Liver (tissue), 9 donors: ENCODE measurements around the gene SPECC1. TPM values are rescaled to one million over a fixed set of nuclear protein-coding genes. Genes with fewer than 3 reads are reported as not detected.

Experiments used
- DNase-seq: peaks from one replicate; pipeline ENCODE4 v3.0.0-alpha.2; 2017; ENCODE audit warnings: low spot score
- H3K27ac ChIP-seq, 2 donors: one replicate each; pipeline ENCODE4 v1.7.0; 2013; ENCODE audit warnings: inconsistent platforms in 2 of 2, low read length in 2 of 2, control low read depth in 1 of 2, low read depth in 1 of 2, mild to moderate bottlenecking in 1 of 2
- H3K27me3 ChIP-seq, 4 donors: one replicate each; pipeline versions ENCODE4 v1.6.1 to v1.7.0; 2013; ENCODE audit warnings: low read length in 3 of 4, inconsistent platforms in 1 of 4, mild to moderate bottlenecking in 1 of 4, moderate library complexity in 1 of 4; ENCODE audit not compliant: control insufficient read depth in 4 of 4, insufficient read depth in 4 of 4
- H3K36me3 ChIP-seq, 4 donors: one replicate each; pipeline versions ENCODE4 v1.6.1 to v1.7.0; 2013; ENCODE audit warnings: low read length in 3 of 4, mild to moderate bottlenecking in 3 of 4, low read depth in 1 of 4, moderate library complexity in 1 of 4; ENCODE audit not compliant: control insufficient read depth in 4 of 4, insufficient read depth in 3 of 4
- H3K4me1 ChIP-seq, 4 donors: one replicate each; pipeline versions ENCODE4 v1.6.1 to v1.7.0; 2013; ENCODE audit warnings: low read length in 3 of 4, mild to moderate bottlenecking in 3 of 4, moderate library complexity in 1 of 4; ENCODE audit not compliant: control insufficient read depth in 4 of 4, insufficient read depth in 4 of 4
- H3K4me3 ChIP-seq, 3 donors: one replicate each; pipeline versions ENCODE4 v1.6.1 to v1.7.0; 2013; ENCODE audit warnings: low read length in 3 of 3, control low read depth in 1 of 3, low read depth in 1 of 3, mild to moderate bottlenecking in 1 of 3
- H3K9ac ChIP-seq, 2 donors: one replicate each; pipeline ENCODE4 v1.7.0; 2013; ENCODE audit warnings: low read length in 2 of 2, mild to moderate bottlenecking in 2 of 2, moderate library complexity in 2 of 2, control low read depth in 1 of 2, low read depth in 1 of 2
- H3K9me3 ChIP-seq, 4 donors: one replicate each; pipeline versions ENCODE4 v1.6.1 to v1.7.0; 2013; ENCODE audit warnings: low read length in 3 of 4; ENCODE audit not compliant: control insufficient read depth in 4 of 4
- ATF3 ChIP-seq: IDR thresholded peaks from 2 replicates; pipeline ENCODE4 v1.6.1; 2016; ENCODE audit warnings: antibody characterized with exemption
- CTCF ChIP-seq: fragments of 150-350 bp; IDR thresholded peaks from 2 replicates; pipeline ENCODE4 v1.5.1; 2017; ENCODE audit warnings: improper control_type of control experiment, low read depth, low read length; ENCODE audit not compliant: missing input control
- EGR1 ChIP-seq, 2 donors: IDR thresholded peaks; 2 replicates each; pipeline ENCODE4 v1.6.1; 2016 to 2018; ENCODE audit warnings: antibody characterized with exemption in 2 of 2, low read depth in 2 of 2
- FOXA1 ChIP-seq: IDR thresholded peaks from 2 replicates; pipeline ENCODE4 v1.6.1; 2016; ENCODE audit warnings: antibody characterized with exemption
- GABPA ChIP-seq, 2 donors: IDR thresholded peaks in 1 of 2; conservative IDR thresholded peaks in 1 of 2; 2 replicates each; pipeline ENCODE4 v1.6.1; 2016; ENCODE audit warnings: antibody characterized with exemption in 2 of 2, mild to moderate bottlenecking in 1 of 2, moderate library complexity in 1 of 2
- HNF4A ChIP-seq, 2 donors: conservative IDR thresholded peaks; 2 replicates each; pipeline ENCODE4 v1.6.1; 2016; ENCODE audit warnings: antibody characterized with exemption in 2 of 2, mild to moderate bottlenecking in 2 of 2
- HNF4G ChIP-seq: IDR thresholded peaks from 2 replicates; pipeline ENCODE4 v1.6.1; 2016; ENCODE audit warnings: antibody characterized with exemption
- JUND ChIP-seq, 2 donors: IDR thresholded peaks; 2 replicates each; pipeline ENCODE4 v1.6.1; 2016; ENCODE audit warnings: antibody characterized with exemption in 2 of 2
- MAX ChIP-seq: IDR thresholded peaks from 2 replicates; pipeline ENCODE4 v1.6.1; 2016; ENCODE audit warnings: antibody characterized with exemption
- NR2F2 ChIP-seq: IDR thresholded peaks from 2 replicates; pipeline ENCODE4 v1.6.1; 2016; ENCODE audit warnings: antibody characterized with exemption
- RAD21 ChIP-seq, 2 donors: IDR thresholded peaks; 2 replicates each; pipeline ENCODE4 v1.6.1; 2016; ENCODE audit warnings: antibody characterized with exemption in 2 of 2, mild to moderate bottlenecking in 2 of 2
- REST ChIP-seq: IDR thresholded peaks from 2 replicates; pipeline ENCODE4 v1.6.1; 2016; ENCODE audit warnings: antibody characterized with exemption, mild to moderate bottlenecking
- SP1 ChIP-seq: IDR thresholded peaks from 2 replicates; pipeline ENCODE4 v1.6.1; 2018; ENCODE audit warnings: antibody characterized with exemption, mild to moderate bottlenecking
- TAF1 ChIP-seq: conservative IDR thresholded peaks from 2 replicates; pipeline ENCODE4 v1.6.1; 2016; ENCODE audit warnings: antibody characterized with exemption, mild to moderate bottlenecking
- YY1 ChIP-seq: IDR thresholded peaks from 2 replicates; pipeline ENCODE4 v1.6.1; 2016; ENCODE audit warnings: antibody characterized with exemption, mild to moderate bottlenecking
- ZBTB33 ChIP-seq: IDR thresholded peaks from 2 replicates; pipeline ENCODE4 v1.6.1; 2016; ENCODE audit warnings: antibody characterized with exemption
- WGBS: extraction: QIAGEN DNeasy Blood & Tissue Kit; methylation state at CpG from one replicate; pipeline ENCODE4 v1.1.7; 2013; 5-methylcytosine and 5-hydroxymethylcytosine counted together
- polyA plus RNA-seq, 2 donors: library from polyadenylated mRNA; stranded (reverse) in 1 of 2; unstranded in 1 of 2; fragments of 200-250 nt in 1 of 2; fragments of >200 nt in 1 of 2; fragmentation: Nextera tagmentation in 1 of 2; extraction: Ambion mirVana in 1 of 2; gene quantifications; one replicate each; pipeline versions ENCODE4 v1.2.1 to v1.2.3, GENCODE V29; 2013 to 2015
- total RNA-seq, 2 donors: library from RNA; depleted of rRNA; stranded (reverse); fragments of >200 nt; gene quantifications; one replicate each; pipeline ENCODE4 v1.2.3, GENCODE V29; 2014
- donor health status: healthy.
- donor health status: healthy.
- donor health status: healthy.
- donor health status: healthy.
- donor health status: healthy.

The SPECC1 gene
- total and polyA plus RNA-seq, 4 donors: 0.36 to 70.3 (median 1.8) TPM

- WGBS: 80% methylated on average over 1 of the region's 1 CpG
- Histone ChIP-seq H3K27ac (no peak overlapping the region), H3K4me1 (no peaks in the 10 kb centered on the region), H3K4me3 (no peak overlapping the region), H3K27me3 (peaks cover 0 to 2% (median under 1%) of the 10 kb centered on the region in 4 donors), H3K36me3 (no peaks in the 10 kb centered on the region), H3K9ac (no peak overlapping the region), H3K9me3 (no peaks in the 10 kb centered on the region)
- TF ChIP-seq REST: no peak
- TF ChIP-seq CTCF: no peak
- TF ChIP-seq ATF3: no peak
- TF ChIP-seq HNF4A (conservative IDR thresholded peaks at IDR 0.05): no peak
- no peak for TF ChIP-seq ZBTB33
- no peak for TF ChIP-seq GABPA (IDR thresholded peaks at IDR 0.05 in 1 of 2, conservative IDR thresholded peaks at IDR 0.05 in 1 of 2)
- TF ChIP-seq EGR1 (IDR thresholded peaks at IDR 0.05; ENCODE audit: low read depth in 2 of 2): no peak
- TF ChIP-seq FOXA1: no peak
- no peak for TF ChIP-seq SP1
- TF ChIP-seq YY1: no peak
- DNase-seq: no peak
Observed at GRCh38 chr17:20145567-20145966, 136.4 kb downstream of the SPECC1 start.

- no peak for DNase-seq
- H3K36me3 ChIP-seq: no peaks in the 10 kb centered on the region
- no peak overlapping the region for H3K27ac ChIP-seq
- no peak overlapping the region for H3K4me3 ChIP-seq
- peaks cover 0 to 2% (median under 1%) of the 10 kb centered on the region in 4 donors for H3K27me3 ChIP-seq
- no peaks in the 10 kb centered on the region for H3K4me1 ChIP-seq
- H3K9ac ChIP-seq: no peak overlapping the region
- WGBS: 68% methylated on average over 4 of the region's 4 CpGs
- no peaks in the 10 kb centered on the region for H3K9me3 ChIP-seq
- no peak for TF ChIP-seq JUND (IDR thresholded peaks at IDR 0.05)
- no peak for TF ChIP-seq HNF4A (conservative IDR thresholded peaks at IDR 0.05)
- no peak for TF ChIP-seq HNF4G
- TF ChIP-seq SP1: no peak
- TF ChIP-seq CTCF: no peak
- TF ChIP-seq TAF1: no peak
- TF ChIP-seq RAD21 (IDR thresholded peaks at IDR 0.05): no peak
- no peak for TF ChIP-seq REST
- no peak for TF ChIP-seq ATF3
- no peak for TF ChIP-seq NR2F2
- no peak for TF ChIP-seq MAX
- no peak for TF ChIP-seq FOXA1
- TF ChIP-seq GABPA (IDR thresholded peaks at IDR 0.05 in 1 of 2, conservative IDR thresholded peaks at IDR 0.05 in 1 of 2): no peak
- TF ChIP-seq YY1: no peak
Observed at GRCh38 chr17:20149251-20149650, 140.1 kb downstream of the SPECC1 start.
